Coronary artery (tissue), 2 donors: ENCODE measurements around the gene ASB4.

Experiments used
- DNase-seq: peaks from one replicate; pipeline ENCODE4 v3.0.0-alpha.2; 2017; ENCODE audit warnings: low spot score
- H3K27ac ChIP-seq, 2 donors: fragments of 200-600 bp; sonication (generic); one replicate each; pipeline ENCODE4 v1.5.1; 2016 to 2019
- H3K4me3 ChIP-seq: fragments of 200-600 bp; sonication (generic); 2 replicates; pipeline ENCODE4 v1.5.1; 2016; ENCODE audit warnings: mild to moderate bottlenecking, moderate library complexity
- CTCF ChIP-seq: fragments of 200-600 bp; sonication (generic); IDR thresholded peaks from one replicate; pipeline ENCODE4 v1.5.1; 2019; ENCODE audit warnings: antibody characterized with exemption

Gene ASB4

GRCh38 chr7:95526128-95526738, 40.5 kb downstream of the ASB4 start:
- TF ChIP-seq CTCF = no peak
- Histone ChIP-seq H3K27ac (no peak overlapping the region), H3K4me3 (no peak overlapping the region)
- no peak for DNase-seq

GRCh38 chr7:95527033-95527775, 41.5 kb downstream of the ASB4 start:
- Histone ChIP-seq H3K4me3 (no peak overlapping the region), H3K27ac (no peak overlapping the region)
- peak; percentile 68 for TF ChIP-seq CTCF
- DNase-seq = no peak

- TF ChIP-seq CTCF = no peak
- no peak for DNase-seq
- Histone ChIP-seq H3K4me3 (no peak overlapping the region), H3K27ac (no peak overlapping the region)
Measured at GRCh38 chr7:95527776-95528250, 42.1 kb downstream of the ASB4 start.

- H3K4me3 ChIP-seq = no peak overlapping the region
- DNase-seq = no peak
- TF ChIP-seq CTCF = no peak
Measured at GRCh38 chr7:95529701-95530100, 44.0 kb downstream of the ASB4 start.

GRCh38 chr7:95530881-95531280, 45.1 kb downstream of the ASB4 start:
- Histone ChIP-seq H3K27ac (no peak overlapping the region), H3K4me3 (no peak overlapping the region)
- no peak for DNase-seq
- no peak for TF ChIP-seq CTCF

More at GRCh38 chr7:95529701-95530100, 44.0 kb downstream of the ASB4 start:
- H3K27ac ChIP-seq = no peak overlapping the region

GRCh38 chr7:95531605-95532219, 46.0 kb downstream of the ASB4 start:
- no peak overlapping the region for H3K27ac ChIP-seq
- DNase-seq = no peak
- no peak overlapping the region for H3K4me3 ChIP-seq
- TF ChIP-seq CTCF = no peak
